Fibroblast of lung (primary cell): ENCODE measurements around the gene ZNF391.

Experiments
- CTCF ChIP-seq, 2 donors: IDR thresholded peaks in 1 of 2; conservative IDR thresholded peaks in 1 of 2; 1 replicate in 1 of 2; 2 replicates in 1 of 2; pipeline ENCODE4 v1.5.1; 2011 to 2012; ENCODE audit warnings: low read length in 2 of 2, control low read depth in 1 of 2, inconsistent platforms in 1 of 2, low read depth in 1 of 2, mild to moderate bottlenecking in 1 of 2
- EZH2 ChIP-seq: IDR thresholded peaks from 2 replicates; pipeline ENCODE4 v1.5.1; 2012; ENCODE audit warnings: low read length, control low read depth, mild to moderate bottlenecking; ENCODE audit errors: missing control alignments

GRCh38 chr6:27415898-27416297 lies 27.3 kb downstream of the ZNF391 start:
- TF ChIP-seq CTCF (conservative IDR thresholded peaks at IDR 0.05 in 1 of 2, IDR thresholded peaks at IDR 0.05 in 1 of 2; ENCODE audit: low read depth in 1 of 2, low read length in 2 of 2) (no peak), EZH2 (no peak)
